Glutamatergic neuron (in vitro differentiated cells): Measurements from ENCODE around the gene C10orf143. TPM values are rescaled to one million over a fixed set of nuclear protein-coding genes. Genes with fewer than 3 reads are reported as not detected.
"Not testable (repeated sequence)": the region's sequence is repeated elsewhere in the genome, so short reads cannot be mapped to it uniquely, and the experiment has no call there.

Experiments
- DNase-seq: peaks from one replicate; pipeline ENCODE4 v3.0.0; 2022
- H3K27ac Mint-ChIP-seq: one replicate; pipeline ENCODE4 v1.8.0; 2020; ENCODE audit warnings: mild to moderate bottlenecking, mixed read lengths, inconsistent platforms; ENCODE audit not compliant: unreplicated experiment
- H3K27me3 Mint-ChIP-seq: one replicate; pipeline ENCODE4 v1.8.0; 2020; ENCODE audit warnings: mild to moderate bottlenecking, moderate library complexity, mixed read lengths, inconsistent platforms; ENCODE audit not compliant: unreplicated experiment
- H3K36me3 Mint-ChIP-seq: one replicate; pipeline ENCODE4 v1.8.0; 2020; ENCODE audit warnings: mild to moderate bottlenecking, mixed read lengths, inconsistent platforms; ENCODE audit not compliant: unreplicated experiment
- H3K4me1 Mint-ChIP-seq: one replicate; pipeline ENCODE4 v1.8.0; 2020; ENCODE audit warnings: mild to moderate bottlenecking, low read depth, mixed read lengths, inconsistent platforms; ENCODE audit not compliant: unreplicated experiment
- H3K4me3 Mint-ChIP-seq: one replicate; pipeline ENCODE4 v1.8.0; 2020; ENCODE audit warnings: mild to moderate bottlenecking, mixed read lengths, inconsistent platforms; ENCODE audit not compliant: unreplicated experiment
- H3K9me3 Mint-ChIP-seq: one replicate; pipeline ENCODE4 v1.8.0; 2020; ENCODE audit warnings: mild to moderate bottlenecking, moderate library complexity, mixed read lengths, inconsistent platforms; ENCODE audit not compliant: unreplicated experiment
- total RNA-seq: library from RNA; stranded (reverse); fragmentation: NEBNext Ultra II Directional; extraction: Animal tissue kit (Norgen Biotek cat#: 25700); gene quantifications from one replicate; pipeline ENCODE4 v1.2.1, GENCODE V29; 2021; ENCODE audit not compliant: unreplicated experiment
- TF ChIP-seq, protein P1 (sequence below): fragments of 200-600 bp; sonication (generic); IDR thresholded peaks from one replicate; pipeline ENCODE4 v1.5.0; 2021; ENCODE audit not compliant: partially characterized antibody, unreplicated experiment

C10orf143 gene
- total RNA-seq, 1 donor from 2014 or later = 0.96 TPM

DNA sequence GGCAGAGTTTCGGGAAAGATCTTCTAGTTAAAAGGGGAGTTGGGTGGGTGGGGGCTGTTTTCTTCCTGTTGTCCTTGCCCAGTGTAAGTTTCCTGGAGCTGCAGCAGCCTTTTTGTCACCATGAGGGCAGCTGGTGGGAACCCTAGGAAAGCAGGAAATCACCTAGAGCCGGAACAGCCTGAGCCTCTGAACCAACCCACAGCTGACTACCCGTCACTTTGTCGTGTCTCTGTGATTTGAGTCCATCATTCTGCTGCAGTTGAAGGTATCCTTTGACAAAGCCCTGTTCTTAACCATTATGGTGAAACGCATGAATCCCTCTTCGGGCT lies 1.2 kb upstream of the C10orf143 start:
- Mint-ChIP-seq H3K36me3 (peaks cover 5% of the 10 kb centered on the region), H3K27ac (peak overlapping the region; percentile 68), H3K4me1 (peaks cover 8% of the 10 kb centered on the region), H3K27me3 (peaks cover 12% of the 10 kb centered on the region), H3K4me3 (peak overlapping the region; percentile 99), H3K9me3 (peaks cover 12% of the 10 kb centered on the region)
- no peak for DNase-seq
- TF ChIP-seq, protein P1, sequence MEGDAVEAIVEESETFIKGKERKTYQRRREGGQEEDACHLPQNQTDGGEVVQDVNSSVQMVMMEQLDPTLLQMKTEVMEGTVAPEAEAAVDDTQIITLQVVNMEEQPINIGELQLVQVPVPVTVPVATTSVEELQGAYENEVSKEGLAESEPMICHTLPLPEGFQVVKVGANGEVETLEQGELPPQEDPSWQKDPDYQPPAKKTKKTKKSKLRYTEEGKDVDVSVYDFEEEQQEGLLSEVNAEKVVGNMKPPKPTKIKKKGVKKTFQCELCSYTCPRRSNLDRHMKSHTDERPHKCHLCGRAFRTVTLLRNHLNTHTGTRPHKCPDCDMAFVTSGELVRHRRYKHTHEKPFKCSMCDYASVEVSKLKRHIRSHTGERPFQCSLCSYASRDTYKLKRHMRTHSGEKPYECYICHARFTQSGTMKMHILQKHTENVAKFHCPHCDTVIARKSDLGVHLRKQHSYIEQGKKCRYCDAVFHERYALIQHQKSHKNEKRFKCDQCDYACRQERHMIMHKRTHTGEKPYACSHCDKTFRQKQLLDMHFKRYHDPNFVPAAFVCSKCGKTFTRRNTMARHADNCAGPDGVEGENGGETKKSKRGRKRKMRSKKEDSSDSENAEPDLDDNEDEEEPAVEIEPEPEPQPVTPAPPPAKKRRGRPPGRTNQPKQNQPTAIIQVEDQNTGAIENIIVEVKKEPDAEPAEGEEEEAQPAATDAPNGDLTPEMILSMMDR = no peak

DNA sequence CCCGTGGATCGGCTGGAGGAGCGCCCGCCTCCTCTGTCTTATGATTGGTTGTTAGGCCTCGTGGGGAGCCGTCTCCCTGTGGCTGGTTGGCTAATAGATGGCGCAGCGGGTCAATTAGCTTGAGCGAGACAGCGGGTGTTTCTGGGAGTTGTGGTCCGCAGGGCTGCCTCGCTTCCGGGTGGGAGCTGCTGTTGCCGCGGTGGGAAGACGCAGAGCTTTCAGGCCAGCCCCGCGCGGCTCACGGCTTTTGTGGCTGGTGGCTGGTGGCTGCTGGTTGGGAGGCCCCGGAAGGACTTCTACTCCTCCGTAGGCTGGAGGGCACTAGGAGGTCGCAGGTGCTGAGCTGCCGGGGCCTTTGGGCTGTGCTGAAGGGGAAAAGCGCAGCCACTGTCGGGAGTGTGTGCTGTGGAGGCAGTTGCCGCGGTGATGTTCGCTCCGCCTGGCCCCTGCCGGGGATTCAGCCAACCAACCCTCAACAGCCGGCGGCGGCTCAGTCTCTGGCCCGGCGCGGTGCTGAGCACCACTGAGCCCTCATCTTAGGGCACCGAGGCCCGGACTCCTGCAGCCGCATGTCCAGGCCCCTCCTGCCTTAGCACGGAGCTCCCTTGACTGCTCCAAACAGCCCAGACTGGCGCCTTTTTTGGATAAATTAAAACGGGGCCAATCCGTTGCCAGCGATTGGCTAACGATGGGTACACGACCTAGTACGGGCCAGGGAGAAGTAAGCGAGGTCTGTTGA lies 652 bp upstream of the C10orf143 start:
- TF ChIP-seq, protein P1 = no peak
- peak overlapping the region; percentile 68 for H3K27ac Mint-ChIP-seq
- H3K36me3 Mint-ChIP-seq = peaks cover 3% of the 10 kb centered on the region
- peaks cover 12% of the 10 kb centered on the region for H3K27me3 Mint-ChIP-seq
- DNase-seq = peak; percentile 93
- peaks cover 11% of the 10 kb centered on the region for H3K9me3 Mint-ChIP-seq
- peaks cover 8% of the 10 kb centered on the region for H3K4me1 Mint-ChIP-seq
- H3K4me3 Mint-ChIP-seq = peak overlapping the region; percentile 99

GRCh38 chr10:130109796-130110245 lies 809 bp downstream of the C10orf143 start:
- Mint-ChIP-seq H3K4me3 (peak overlapping the region; percentile 99), H3K36me3 (no peaks in the 10 kb centered on the region), H3K27me3 (peaks cover 12% of the 10 kb centered on the region), H3K27ac (peak overlapping the region; percentile 83), H3K9me3 (peaks cover 10% of the 10 kb centered on the region), H3K4me1 (peaks cover 10% of the 10 kb centered on the region)
- peak; percentile 58 for DNase-seq
- TF ChIP-seq, protein P1 = peak; percentile 90

DNA sequence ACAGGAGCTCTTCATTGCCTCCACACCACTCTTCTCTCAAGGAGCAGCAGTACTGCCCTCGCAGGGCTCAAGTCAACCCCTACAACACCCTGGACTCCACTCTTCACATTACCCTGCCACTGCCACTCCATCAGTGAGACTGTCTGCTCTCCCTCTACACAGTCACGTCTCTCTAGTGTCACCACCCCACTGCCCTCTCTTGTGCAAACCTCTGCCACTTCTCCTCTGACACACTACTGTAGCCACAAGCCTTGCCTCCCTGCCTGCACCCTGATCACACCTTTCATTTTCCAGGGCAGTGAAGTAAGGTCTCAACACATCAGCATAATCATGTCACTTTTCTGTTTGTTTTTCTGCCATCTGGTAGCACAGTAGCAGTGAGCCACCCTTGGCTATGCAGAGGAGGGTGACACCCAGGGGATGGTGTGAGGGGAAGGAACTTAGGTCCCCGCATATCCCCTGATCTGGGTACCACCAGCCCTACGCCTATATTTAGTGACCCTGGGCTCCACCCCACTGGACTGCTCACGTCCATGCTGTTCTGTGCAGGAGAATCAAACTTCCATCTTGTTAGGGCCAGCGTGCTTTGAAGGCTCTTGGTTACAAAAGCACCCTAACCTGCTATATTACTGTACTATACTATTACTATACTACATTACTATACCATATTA lies 1.6 kb downstream of the C10orf143 start:
- Mint-ChIP-seq H3K27ac (no peak overlapping the region), H3K27me3 (peaks cover 12% of the 10 kb centered on the region), H3K36me3 (no peaks in the 10 kb centered on the region), H3K4me1 (peaks cover 10% of the 10 kb centered on the region), H3K9me3 (peaks cover 10% of the 10 kb centered on the region), H3K4me3 (no peak overlapping the region)
- no peak for DNase-seq
- TF ChIP-seq, protein P1 = no peak

DNA sequence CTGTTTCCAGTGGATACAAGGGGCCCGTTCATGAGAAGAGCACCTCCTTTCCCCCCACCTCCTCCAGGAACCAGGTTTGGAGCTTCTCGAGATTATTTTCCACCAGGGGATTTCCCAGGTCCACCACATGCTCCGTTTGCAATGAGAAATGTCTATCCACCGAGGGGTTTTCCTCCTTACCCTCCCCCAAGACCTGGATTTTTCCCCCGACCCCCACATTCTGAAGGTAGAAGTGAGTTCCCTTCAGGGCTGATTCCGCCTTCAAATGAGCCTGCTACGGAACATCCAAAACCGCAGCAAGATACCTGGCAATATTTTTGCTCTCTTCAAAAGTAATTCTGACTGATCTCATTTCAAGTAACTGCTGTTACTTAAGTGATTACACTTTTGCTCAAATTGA lies 2.5 kb downstream of the C10orf143 start:
- Mint-ChIP-seq H3K27me3 (peaks cover 12% of the 10 kb centered on the region), H3K4me1 (peaks cover 10% of the 10 kb centered on the region), H3K9me3 (peaks cover 10% of the 10 kb centered on the region)
- H3K36me3 Mint-ChIP-seq, H3K4me3 Mint-ChIP-seq, DNase-seq, H3K27ac Mint-ChIP-seq: not testable (repeated sequence)
